CD4-positive, alpha-beta T cell treated with Interleukin-1 beta for 1 hour (primary cell): ENCODE measurements around the gene IGFBP2.

Experiments used
- DNase-seq, 2 donors: peaks; one replicate each; pipeline ENCODE4 v3.0.0-alpha.2; 2020 to 2022

Gene IGFBP2

DNA sequence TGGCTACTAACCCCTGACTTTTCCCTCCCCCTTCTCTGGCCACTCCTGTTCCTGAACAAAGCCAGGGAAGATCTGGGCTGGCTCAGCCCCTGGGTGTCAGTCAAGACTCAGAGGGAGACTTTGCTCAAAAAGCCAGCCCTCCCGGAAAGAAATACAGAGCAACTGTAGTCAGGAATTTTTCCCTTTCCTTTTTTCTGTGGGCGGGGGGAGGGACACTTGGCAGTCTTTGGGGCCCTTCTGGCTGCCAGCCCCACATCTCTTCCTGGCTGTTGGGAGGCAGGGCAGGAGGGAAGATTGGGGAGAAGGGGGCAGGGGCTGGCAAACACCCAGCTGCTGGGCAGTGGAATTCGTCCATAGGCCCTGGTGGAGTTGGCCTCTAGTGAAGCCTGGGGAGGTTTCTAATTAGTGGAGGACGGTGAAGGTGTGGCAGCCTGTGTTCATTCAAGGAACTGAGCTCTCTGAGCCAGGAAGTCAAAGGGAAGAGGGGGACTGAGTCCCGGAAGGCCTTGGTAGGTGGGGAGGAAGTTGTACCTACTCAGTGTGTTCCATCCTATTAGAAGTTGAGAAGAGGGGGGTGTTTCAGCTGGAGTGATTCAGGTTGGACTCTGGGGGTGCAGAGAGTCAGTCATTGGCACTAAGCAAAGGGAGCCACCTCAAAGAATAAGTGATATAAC lies 10.9 kb downstream of the IGFBP2 start:
- no peak for DNase-seq

DNA sequence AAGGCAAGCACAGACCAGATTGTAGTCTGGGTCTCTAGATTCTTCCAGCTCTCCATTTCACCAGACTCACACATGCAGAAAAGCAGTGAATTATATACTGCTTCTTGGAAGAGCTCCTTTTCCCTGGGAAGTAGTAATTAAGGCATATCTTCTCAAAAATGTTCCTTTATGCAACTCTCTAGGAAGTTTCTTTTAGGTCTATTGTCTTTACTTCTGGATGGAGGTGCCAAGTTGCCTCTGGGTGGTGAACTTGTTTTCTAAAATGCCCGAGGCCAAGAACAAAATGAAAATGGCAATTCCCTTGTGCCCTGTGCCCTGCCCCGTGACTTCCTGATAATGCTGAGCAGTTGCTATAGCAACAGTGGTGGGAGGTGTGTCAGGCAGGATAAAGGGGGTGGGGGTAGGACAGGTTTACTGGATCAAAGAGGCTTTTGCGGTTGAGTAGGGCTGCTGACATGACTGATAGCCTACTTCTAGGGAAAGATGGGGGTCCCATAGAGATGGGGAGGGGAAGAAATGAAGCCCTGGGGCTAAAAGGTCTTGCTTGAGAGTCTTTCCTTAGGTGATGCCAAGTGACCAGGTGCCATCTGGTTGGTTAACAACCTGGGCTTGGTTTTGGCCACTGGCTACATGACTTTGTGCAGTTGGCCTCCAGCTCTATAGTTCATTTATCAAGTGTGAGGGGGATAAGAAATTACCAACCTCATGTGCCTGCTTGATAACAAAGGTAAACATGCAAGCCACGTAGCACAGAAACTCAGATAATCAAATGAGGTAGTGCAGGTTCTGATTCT lies 11.8 kb downstream of the IGFBP2 start:
- no peak for DNase-seq

DNA sequence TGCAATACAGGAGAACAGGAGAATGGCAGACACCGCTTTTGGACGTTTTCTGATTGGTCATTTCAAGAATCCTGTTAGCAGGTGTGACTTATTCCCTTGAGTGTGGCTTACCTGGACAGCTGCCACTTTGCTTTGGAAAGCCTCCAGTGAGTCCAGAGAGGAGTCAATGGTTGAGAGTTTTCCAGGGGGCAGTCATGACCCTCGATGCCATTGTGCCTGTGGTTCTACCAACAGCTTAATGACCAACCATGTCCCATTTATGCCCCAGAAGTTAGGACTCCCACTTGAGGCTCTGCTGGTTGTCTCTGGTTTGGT lies 12.4 kb downstream of the IGFBP2 start:
- no peak for DNase-seq

DNA sequence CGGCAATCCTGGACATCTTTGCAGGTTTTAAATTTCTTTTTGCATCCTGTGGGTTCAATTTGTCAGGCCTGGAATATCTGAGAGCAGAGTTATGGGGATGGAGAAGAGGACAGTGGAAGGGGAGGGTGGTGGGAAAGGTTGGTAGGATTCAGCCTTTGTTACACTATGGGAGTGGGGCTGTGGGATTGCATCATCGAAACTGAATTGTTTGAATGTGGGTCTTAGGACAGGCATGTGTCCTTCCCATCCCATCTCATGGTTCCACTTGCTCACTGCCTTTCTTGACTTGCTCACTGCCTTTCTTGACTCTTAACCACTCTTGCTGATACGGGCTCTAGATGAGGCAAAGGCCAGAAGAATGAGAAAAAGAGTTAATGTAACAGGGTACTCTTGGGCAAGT lies 12.9 kb downstream of the IGFBP2 start:
- DNase-seq, result no peak

- DNase-seq, result no peak
These were observed 14.9 kb downstream of the IGFBP2 start for GRCh38 chr2:216648105-216648504.

DNA sequence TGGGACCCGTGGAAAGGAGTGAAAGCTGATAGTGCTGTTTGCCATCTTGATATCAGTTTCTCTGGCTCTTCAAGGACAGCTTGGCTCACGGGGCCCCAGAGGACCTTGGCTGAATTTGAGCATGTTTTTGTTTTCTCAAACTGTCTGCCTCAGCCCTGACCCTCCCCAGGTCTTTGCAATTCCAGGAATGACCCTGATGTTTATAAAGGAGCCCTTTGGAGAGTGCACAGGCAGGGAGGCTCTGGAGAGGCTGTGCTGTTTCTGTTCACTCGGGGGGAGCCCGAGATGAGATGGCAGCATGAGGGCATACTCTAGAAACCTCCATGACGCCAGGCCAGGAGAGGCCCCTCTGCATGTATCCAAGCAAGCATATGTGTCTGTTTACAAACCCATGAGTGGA lies 16.4 kb downstream of the IGFBP2 start:
- no peak for DNase-seq

DNA sequence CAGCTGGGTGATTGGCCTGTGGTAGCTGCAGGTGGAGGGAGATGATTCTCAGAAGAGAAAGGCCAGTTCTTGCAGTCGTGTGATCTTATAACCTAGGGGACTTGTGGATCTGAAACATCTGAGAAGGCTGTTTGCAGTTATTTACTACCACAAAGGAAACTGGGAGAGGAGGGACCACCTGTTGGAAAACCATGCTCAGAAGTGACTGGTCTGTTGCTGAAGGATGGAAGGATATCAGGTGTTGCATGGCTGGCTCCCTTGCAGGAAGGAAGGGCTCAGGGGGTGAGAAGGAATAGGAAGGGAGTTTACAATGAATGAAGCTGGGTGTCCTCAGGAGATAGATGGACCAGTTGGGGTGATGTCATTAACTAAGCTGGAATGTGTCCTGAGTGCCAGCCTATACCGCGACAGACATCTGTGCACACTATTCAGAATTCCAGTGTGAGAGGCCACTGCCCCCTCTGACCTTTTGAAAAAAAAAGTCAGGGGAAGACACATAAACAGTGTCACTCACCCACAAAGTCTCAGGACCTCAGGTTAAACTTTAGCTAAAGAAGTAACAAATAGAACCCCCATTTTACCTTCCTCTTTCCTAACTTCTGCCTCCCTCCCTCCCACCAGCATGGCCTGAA lies 17.5 kb downstream of the IGFBP2 start:
- DNase-seq, result no peak

GRCh38 chr2:216651351-216651881 lies 18.2 kb downstream of the IGFBP2 start:
- no peak for DNase-seq

DNA sequence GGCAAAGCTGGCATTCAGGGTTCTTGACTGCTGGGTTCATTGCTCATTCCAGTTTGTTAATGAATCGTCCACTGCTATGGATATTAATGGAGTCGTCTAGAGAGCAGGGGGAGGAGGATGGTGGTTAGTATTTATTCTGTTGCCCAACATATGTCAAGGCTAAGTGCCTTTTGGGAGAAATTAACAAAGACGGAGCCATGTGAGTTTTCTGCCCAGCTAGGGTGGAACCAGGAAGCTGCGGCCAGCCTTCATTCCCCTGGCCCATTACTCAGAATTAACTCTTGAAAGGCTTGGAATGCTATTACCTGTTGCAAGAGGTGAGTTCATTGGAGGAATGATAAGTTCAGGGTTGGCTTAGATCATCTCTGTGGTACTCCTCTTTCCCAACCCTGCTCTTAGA lies 19.3 kb downstream of the IGFBP2 start:
- no peak for DNase-seq

DNA sequence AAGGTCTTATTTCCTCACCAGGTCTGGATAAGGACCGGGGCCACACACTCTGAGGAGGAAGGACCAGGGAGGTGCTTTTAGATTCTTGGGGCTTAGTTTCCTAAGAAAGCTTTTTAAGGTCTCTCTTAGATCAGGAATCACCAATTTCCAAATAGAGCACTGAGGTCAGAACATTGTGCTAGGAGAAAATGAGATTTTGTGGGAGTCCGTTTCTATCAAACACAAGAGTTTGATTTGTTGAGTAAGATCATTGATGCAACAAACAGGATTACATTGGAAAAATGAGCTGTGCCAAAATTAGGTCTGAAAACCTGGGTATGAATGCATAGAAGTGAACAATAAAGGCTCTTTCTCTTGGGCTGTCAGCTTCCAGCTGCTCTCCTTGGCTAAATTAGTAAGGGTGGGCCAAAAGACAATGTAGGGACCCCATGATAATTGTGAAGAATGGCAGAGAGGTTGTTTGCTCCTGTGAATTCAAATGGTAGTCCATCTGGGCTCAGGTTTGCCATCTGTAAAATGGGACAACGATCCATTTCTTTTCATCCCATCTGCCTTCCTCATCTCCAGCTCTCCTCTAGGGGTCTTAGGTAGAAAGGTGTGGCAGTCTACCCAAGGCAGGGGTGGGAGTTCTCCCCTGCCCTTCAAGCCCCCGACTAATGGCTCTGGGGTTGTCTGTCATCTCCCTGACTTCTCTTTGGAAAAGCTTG lies 20.0 kb downstream of the IGFBP2 start:
- no peak for DNase-seq

- DNase-seq, result no peak
These were observed 20.7 kb downstream of the IGFBP2 start for GRCh38 chr2:216653931-216654365.

GRCh38 chr2:216654528-216655052 lies 21.4 kb downstream of the IGFBP2 start:
- no peak for DNase-seq

- no peak for DNase-seq
These were observed 24.1 kb downstream of the IGFBP2 start for GRCh38 chr2:216657086-216657855.

DNA sequence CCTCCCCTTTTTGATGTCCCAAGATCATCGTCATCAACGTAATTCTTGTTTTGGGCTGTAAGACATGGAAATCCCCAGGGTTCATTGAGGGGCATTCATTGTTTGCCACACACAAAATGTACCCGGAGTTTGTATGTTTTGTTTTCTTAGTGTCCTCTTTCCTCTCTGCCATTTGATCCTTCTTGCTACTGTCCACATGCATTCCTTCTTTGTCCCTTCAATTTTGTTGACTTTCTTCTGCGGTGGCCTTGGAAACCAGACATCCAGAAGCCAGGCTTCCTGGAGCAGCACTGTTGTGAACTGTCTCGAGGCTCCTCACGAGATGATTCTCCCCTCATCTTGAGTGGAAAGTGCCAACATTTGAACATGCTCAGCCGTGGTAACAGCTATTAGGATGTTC lies 24.8 kb downstream of the IGFBP2 start:
- DNase-seq, result no peak

DNA sequence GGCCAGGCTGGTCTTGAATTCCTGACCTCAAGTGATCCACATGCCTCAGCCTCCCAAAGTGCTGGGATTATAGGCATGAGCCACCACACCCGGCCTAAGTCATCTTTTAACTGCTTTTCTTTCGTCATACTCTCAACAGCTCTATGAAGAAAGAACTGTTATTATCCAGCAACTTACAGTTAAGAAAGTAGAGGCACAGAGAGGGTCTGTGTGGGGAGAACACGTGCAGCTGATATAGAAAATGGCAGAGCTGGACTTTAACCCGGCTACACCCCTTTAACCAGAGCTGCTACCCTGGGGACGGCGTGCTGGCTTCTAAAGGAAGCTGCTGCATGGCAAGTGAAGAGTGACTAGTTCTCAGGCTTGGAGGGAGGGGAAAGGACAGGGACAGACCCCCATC lies 25.5 kb downstream of the IGFBP2 start:
- DNase-seq, result no peak

GRCh38 chr2:216659276-216659675 lies 26.1 kb downstream of the IGFBP2 start:
- no peak for DNase-seq

DNA sequence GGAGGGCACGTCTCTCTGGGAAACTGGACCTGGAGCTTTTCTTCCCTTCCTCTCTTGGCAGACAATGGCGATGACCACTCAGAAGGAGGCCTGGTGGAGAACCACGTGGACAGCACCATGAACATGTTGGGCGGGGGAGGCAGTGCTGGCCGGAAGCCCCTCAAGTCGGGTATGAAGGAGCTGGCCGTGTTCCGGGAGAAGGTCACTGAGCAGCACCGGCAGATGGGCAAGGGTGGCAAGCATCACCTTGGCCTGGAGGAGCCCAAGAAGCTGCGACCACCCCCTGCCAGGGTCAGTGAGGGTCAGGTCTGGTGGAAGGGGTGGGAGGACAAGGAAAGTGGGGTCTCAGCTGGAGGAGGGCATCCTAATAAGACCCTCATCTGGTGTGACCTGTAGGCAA lies 27.3 kb downstream of the IGFBP2 start:
- no peak for DNase-seq

DNA sequence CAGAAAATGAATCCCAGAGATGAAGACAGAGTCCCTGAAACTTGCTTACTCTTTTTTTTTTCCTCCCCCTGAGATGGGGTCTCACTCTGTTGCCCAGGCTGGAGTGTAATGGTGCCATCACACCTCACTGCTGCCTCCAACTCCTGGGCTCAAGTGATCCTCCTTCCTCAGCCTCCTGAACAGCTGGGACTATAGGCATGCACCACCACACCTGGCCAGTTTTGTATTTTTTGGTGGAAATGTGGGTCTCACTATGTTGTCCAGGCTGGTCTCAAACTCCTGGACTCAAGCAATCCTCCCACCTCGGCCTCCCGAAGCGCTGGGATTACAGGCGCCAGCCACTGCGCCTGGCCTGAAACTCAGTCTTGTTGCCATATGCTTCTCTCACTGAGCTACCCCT lies 27.8 kb downstream of the IGFBP2 start:
- DNase-seq, result no peak

- DNase-seq, result no peak
These were observed 28.6 kb downstream of the IGFBP2 start for GRCh38 chr2:216661639-216662375.

- DNase-seq, result no peak
These were observed 29.9 kb downstream of the IGFBP2 start for GRCh38 chr2:216663106-216663505.

- no peak for DNase-seq
These were observed 30.6 kb downstream of the IGFBP2 start for GRCh38 chr2:216663846-216664245.
